ENCODE measurements around the gene NMNAT2. TPM values are rescaled to one million over a fixed set of nuclear protein-coding genes. Genes with fewer than 3 reads are reported as not detected.

NMNAT2 gene
- total and polyA plus RNA-seq, 3 donors from 2014 or later = 23.6 to 52.0 (median 45.7) TPM

GRCh38 chr1:183236158-183236725, 181.9 kb downstream of the NMNAT2 start:
- intact Hi-C loops (cut with DNase I; ENCODE audit: low total_unique reads) = no loop called here
- no peak overlapping the region for H3K4me3 ChIP-seq
- H3K27ac ChIP-seq = no peak overlapping the region
- no peaks in the 10 kb centered on the region for H3K9me3 ChIP-seq
- peaks cover 4% of the 10 kb centered on the region for H3K4me1 ChIP-seq
- no peak for TF ChIP-seq CTCF (IDR thresholded peaks at IDR 0.05)
- no peak for TF ChIP-seq POLR2A (IDR thresholded peaks at IDR 0.05)
- H3K36me3 ChIP-seq (ENCODE audit: low read depth, missing control alignments) = no peaks in the 10 kb centered on the region
- 79 to 82% methylated on average over 6 of the region's 6 CpGs for WGBS, 2 donors
- H3K27me3 ChIP-seq = no peaks in the 10 kb centered on the region
- no peak for DNase-seq

GRCh38 chr1:183235503-183235902, 182.7 kb downstream of the NMNAT2 start:
- Histone ChIP-seq H3K36me3 (ENCODE audit: low read depth, missing control alignments) (no peaks in the 10 kb centered on the region), H3K27ac (peak overlapping the region; percentile 42 to 81), H3K27me3 (no peaks in the 10 kb centered on the region), H3K4me1 (peaks cover 4% of the 10 kb centered on the region), H3K4me3 (peak overlapping the region; percentile 44 to 46), H3K9me3 (no peaks in the 10 kb centered on the region)
- TF ChIP-seq CTCF (IDR thresholded peaks at IDR 0.05) (no peak), POLR2A (IDR thresholded peaks at IDR 0.05) (no peak)
- 57 to 69% methylated on average over 14 of the region's 14 CpGs for WGBS, 2 donors
- peak; percentile 87 for DNase-seq
- intact Hi-C loops (cut with DNase I; ENCODE audit: low total_unique reads) = no loop called here

- TF ChIP-seq POLR2A (IDR thresholded peaks at IDR 0.05) (no peak), CTCF (IDR thresholded peaks at IDR 0.05) (peak; percentile 76 to 80 (median 77))
- Histone ChIP-seq H3K27me3 (no peaks in the 10 kb centered on the region), H3K9me3 (no peaks in the 10 kb centered on the region), H3K4me1 (peaks cover 4% of the 10 kb centered on the region), H3K4me3 (peak overlapping the region; percentile 44 to 46), H3K27ac (peak overlapping the region; percentile 42 to 81), H3K36me3 (ENCODE audit: low read depth, missing control alignments) (no peaks in the 10 kb centered on the region)
- peak; percentile 73 for DNase-seq
- 11% methylated on average over 14 to 15 of the region's 15 CpGs for WGBS, 2 donors
- intact Hi-C loops (cut with DNase I; ENCODE audit: low total_unique reads) = no loop called here
These were observed 183.3 kb downstream of the NMNAT2 start for GRCh38 chr1:183234660-183235476.

- intact Hi-C loops (cut with DNase I; ENCODE audit: low total_unique reads) = no loop called here
- Histone ChIP-seq H3K27me3 (no peaks in the 10 kb centered on the region), H3K36me3 (ENCODE audit: low read depth, missing control alignments) (no peaks in the 10 kb centered on the region), H3K9me3 (no peaks in the 10 kb centered on the region), H3K4me3 (no peak overlapping the region), H3K4me1 (peaks cover 4% of the 10 kb centered on the region), H3K27ac (no peak overlapping the region)
- TF ChIP-seq POLR2A (IDR thresholded peaks at IDR 0.05) = no peak
- no peak for DNase-seq
These were observed 185.1 kb downstream of the NMNAT2 start for GRCh38 chr1:183233113-183233512.

GRCh38 chr1:183231545-183231944, 186.6 kb downstream of the NMNAT2 start:
- TF ChIP-seq CTCF (IDR thresholded peaks at IDR 0.05) (no peak), POLR2A (IDR thresholded peaks at IDR 0.05) (no peak)
- H3K36me3 ChIP-seq (ENCODE audit: low read depth, missing control alignments) = no peaks in the 10 kb centered on the region
- no peak overlapping the region for H3K27ac ChIP-seq
- peaks cover 4% of the 10 kb centered on the region for H3K4me1 ChIP-seq
- intact Hi-C loops (cut with DNase I; ENCODE audit: low total_unique reads) = no loop called here
- H3K27me3 ChIP-seq = no peaks in the 10 kb centered on the region
- DNase-seq = no peak
- no peak overlapping the region for H3K4me3 ChIP-seq
- WGBS, 2 donors = 85 to 88% methylated on average over 1 of the region's 1 CpG
- H3K9me3 ChIP-seq = no peaks in the 10 kb centered on the region

All from testis (tissue), 3 donors.